GM12891 (cell line): Measurements from ENCODE around the gene FAM187B.

Experiments
- PAX5 ChIP-seq: IDR thresholded peaks from 2 replicates; pipeline ENCODE4 v1.6.1; 2011; ENCODE audit warnings: low read length, moderate library complexity, mild to moderate bottlenecking; ENCODE audit not compliant: insufficient read depth, severe bottlenecking
- POLR2A ChIP-seq: IDR thresholded peaks from 2 replicates; pipeline ENCODE4 v1.6.1; 2011; ENCODE audit warnings: low read depth, low read length, control low read depth
- POLR2AphosphoS5 ChIP-seq: IDR thresholded peaks from 2 replicates; pipeline ENCODE4 v1.6.1; 2011; ENCODE audit warnings: low read depth, low read length, control low read depth
- SPI1 ChIP-seq: IDR thresholded peaks from 2 replicates; pipeline ENCODE4 v1.6.1; 2011; ENCODE audit warnings: low read depth, low read length, control low read depth
- TAF1 ChIP-seq: IDR thresholded peaks from 2 replicates; pipeline ENCODE4 v1.6.1; 2011; ENCODE audit warnings: low read depth, low read length, control low read depth

DNA sequence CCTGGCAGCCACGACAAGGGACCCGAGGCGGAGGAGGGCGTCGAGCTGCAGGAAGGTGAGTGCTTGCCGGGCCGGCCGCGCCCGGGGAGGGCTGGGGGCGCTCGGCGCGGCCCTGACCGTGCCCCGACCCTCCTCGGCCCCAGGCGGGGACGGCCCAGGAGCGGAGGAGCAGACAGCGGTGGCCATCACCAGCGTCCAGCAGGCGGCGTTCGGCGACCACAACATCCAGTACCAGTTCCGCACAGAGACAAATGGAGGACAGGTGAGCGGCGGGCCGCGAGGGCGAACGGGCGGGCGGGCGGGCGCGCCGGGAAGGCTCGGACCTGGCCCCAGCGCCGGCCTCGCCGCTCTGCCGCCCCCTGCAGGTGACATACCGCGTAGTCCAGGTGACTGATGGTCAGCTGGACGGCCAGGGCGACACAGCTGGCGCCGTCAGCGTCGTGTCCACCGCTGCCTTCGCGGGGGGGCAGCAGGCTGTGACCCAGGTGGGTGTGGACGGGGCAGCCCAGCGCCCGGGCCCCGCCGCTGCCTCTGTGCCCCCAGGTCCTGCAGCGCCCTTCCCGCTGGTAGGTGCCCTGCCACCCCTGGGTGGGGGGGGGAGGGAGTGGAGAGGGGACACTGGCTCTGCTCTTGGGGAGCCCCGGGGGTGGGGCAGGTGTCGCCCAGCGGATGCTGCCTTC, 41.0 kb upstream of the FAM187B start:
- TF ChIP-seq SPI1 (peak; percentile 56), POLR2A (no peak), POLR2AphosphoS5 (no peak), PAX5 (peak; percentile 2), TAF1 (no peak)
